MM.1S (cell line): ENCODE results near the gene CNGB1.
"Not testable (repeated sequence)": the region's sequence is repeated elsewhere in the genome, so short reads cannot be mapped to it uniquely, and the experiment has no call there.

Source experiments
- DNase-seq: peaks from one replicate; pipeline ENCODE4 v3.0.0-alpha.2; 2015
- H2AFZ ChIP-seq: fragments of 300-600 bp; sonication (generic); 2 replicates; pipeline ENCODE4 v1.6.0; 2016; ENCODE audit warnings: antibody characterized with exemption, low read length
- H3F3A ChIP-seq: fragments of 300-600 bp; sonication (generic); 2 replicates; pipeline ENCODE4 v1.6.1; 2016; ENCODE audit warnings: mild to moderate bottlenecking, antibody characterized with exemption, low read length, moderate library complexity, mixed read lengths; ENCODE audit not compliant: insufficient read depth
- H3K27ac ChIP-seq: fragments of 300-600 bp; sonication (generic); 2 replicates; pipeline ENCODE4 v1.5.1; 2016; ENCODE audit warnings: mild to moderate bottlenecking, low read length
- H3K27me3 ChIP-seq: fragments of 300-600 bp; sonication (generic); replicated peaks from 2 replicates; pipeline ENCODE4 v1.6.0; 2016; ENCODE audit warnings: low read length; ENCODE audit not compliant: insufficient read depth
- H3K36me3 ChIP-seq: fragments of 300-600 bp; sonication (generic); replicated peaks from 2 replicates; pipeline ENCODE4 v1.6.1; 2016; ENCODE audit warnings: mild to moderate bottlenecking, low read length, mixed read lengths; ENCODE audit not compliant: insufficient read depth
- H3K4me1 ChIP-seq: fragments of 300-600 bp; sonication (generic); 2 replicates; pipeline ENCODE4 v1.6.1; 2016; ENCODE audit warnings: low read length, mixed read lengths
- H3K4me2 ChIP-seq: fragments of 300-600 bp; sonication (generic); 2 replicates; pipeline ENCODE4 v1.6.0; 2016; ENCODE audit warnings: low read depth, low read length
- H3K4me3 ChIP-seq: fragments of 300-600 bp; sonication (generic); 2 replicates; pipeline ENCODE4 v1.5.1; 2016; ENCODE audit warnings: low read length, mixed read lengths
- H3K79me2 ChIP-seq: fragments of 300-600 bp; sonication (generic); 2 replicates; pipeline ENCODE4 v1.6.1; 2016; ENCODE audit warnings: mixed run types, low read length, mixed read lengths
- H3K9ac ChIP-seq: fragments of 300-600 bp; sonication (generic); 2 replicates; pipeline ENCODE4 v1.6.1; 2016; ENCODE audit warnings: low read length, mixed read lengths
- H3K9me2 ChIP-seq: fragments of 300-600 bp; sonication (generic); replicated peaks from 2 replicates; pipeline ENCODE4 v1.6.1; 2016; ENCODE audit warnings: mild to moderate bottlenecking, low read length, mixed read lengths; ENCODE audit not compliant: insufficient read depth
- H3K9me3 ChIP-seq: fragments of 300-600 bp; sonication (generic); replicated peaks from 2 replicates; pipeline ENCODE4 v1.6.1; 2016; ENCODE audit warnings: mild to moderate bottlenecking, low read length, mixed read lengths; ENCODE audit not compliant: insufficient read depth
- H4K20me1 ChIP-seq: fragments of 300-600 bp; sonication (generic); 2 replicates; pipeline ENCODE4 v1.6.1; 2016; ENCODE audit warnings: mild to moderate bottlenecking, low read length, moderate library complexity, mixed read lengths; ENCODE audit not compliant: insufficient read depth
- CTCF ChIP-seq: fragments of 300-600 bp; sonication (generic); IDR thresholded peaks from 2 replicates; pipeline ENCODE4 v1.5.1; 2016; ENCODE audit warnings: antibody characterized with exemption, low read length, mixed read lengths
- EZH2 ChIP-seq: fragments of 300-600 bp; sonication (generic); optimal IDR thresholded peaks from 2 replicates; pipeline ENCODE3; 2017; ENCODE audit warnings: low read depth, mild to moderate bottlenecking, antibody characterized with exemption, low read length, mixed read lengths
- EZH2phosphoT487 ChIP-seq: fragments of 300-600 bp; sonication (generic); IDR thresholded peaks from 2 replicates; pipeline ENCODE4 v1.6.1; 2018; ENCODE audit warnings: antibody characterized with exemption, low read length

The CNGB1 gene

GRCh38 chr16:57862698-57863433 is 108.1 kb downstream of the CNGB1 start:
- no peak overlapping the region for H3K4me2 ChIP-seq
- no peak overlapping the region for H2AFZ ChIP-seq
- no peaks in the 10 kb centered on the region for H3K27me3 ChIP-seq
- DNase-seq, result no peak
- no peak overlapping the region for H3K9ac ChIP-seq
- no peaks in the 10 kb centered on the region for H4K20me1 ChIP-seq
- no peaks in the 10 kb centered on the region for H3F3A ChIP-seq
- H3K9me3 ChIP-seq, result no peaks in the 10 kb centered on the region
- H3K27ac ChIP-seq, result no peak overlapping the region
- H3K4me3 ChIP-seq, result no peak overlapping the region
- no peaks in the 10 kb centered on the region for H3K9me2 ChIP-seq
- no peak for TF ChIP-seq EZH2
- TF ChIP-seq CTCF, result no peak
- TF ChIP-seq EZH2phosphoT487, result no peak
- H3K4me1 ChIP-seq, result peaks cover 4% of the 10 kb centered on the region; the same call in 1 of the 2 replicates
- H3K79me2 ChIP-seq, result no peaks in the 10 kb centered on the region
- no peaks in the 10 kb centered on the region for H3K36me3 ChIP-seq

- TF ChIP-seq CTCF, result peak; percentile 14; the same call in 1 of the 2 replicates
- no peak for TF ChIP-seq EZH2phosphoT487
- TF ChIP-seq EZH2, result no peak
- DNase-seq, result no peak
- H3K27ac ChIP-seq, result no peak overlapping the region
- no peak overlapping the region for H3K9ac ChIP-seq
- H2AFZ ChIP-seq, result no peak overlapping the region
- H3F3A ChIP-seq, result no peaks in the 10 kb centered on the region
- no peaks in the 10 kb centered on the region for H3K36me3 ChIP-seq
- no peaks in the 10 kb centered on the region for H3K79me2 ChIP-seq
- no peaks in the 10 kb centered on the region for H3K27me3 ChIP-seq
- no peaks in the 10 kb centered on the region for H3K9me2 ChIP-seq
- no peak overlapping the region for H3K4me3 ChIP-seq
- H3K9me3 ChIP-seq, result no peaks in the 10 kb centered on the region
- peaks cover 4% of the 10 kb centered on the region; the same call in 1 of the 2 replicates for H3K4me1 ChIP-seq
- H3K4me2 ChIP-seq, result no peak overlapping the region
- H4K20me1 ChIP-seq, result no peaks in the 10 kb centered on the region
Observed at GRCh38 chr16:57859331-57859730, 111.6 kb downstream of the CNGB1 start.

- Histone ChIP-seq H3K36me3 (no peaks in the 10 kb centered on the region), H3K4me3 (no peak overlapping the region), H3K4me1 (peaks cover 4% of the 10 kb centered on the region; the same call in 1 of the 2 replicates), H3F3A (no peaks in the 10 kb centered on the region), H3K27me3 (no peaks in the 10 kb centered on the region), H3K79me2 (no peaks in the 10 kb centered on the region), H4K20me1 (no peaks in the 10 kb centered on the region), H2AFZ (no peak overlapping the region), H3K9me2 (no peaks in the 10 kb centered on the region), H3K27ac (no peak overlapping the region), H3K9ac (no peak overlapping the region), H3K4me2 (no peak overlapping the region), H3K9me3 (no peaks in the 10 kb centered on the region)
- DNase-seq, result no peak
- TF ChIP-seq EZH2 (no peak), EZH2phosphoT487 (no peak), CTCF (no peak)
Observed at GRCh38 chr16:57858635-57859034, 112.3 kb downstream of the CNGB1 start.

GRCh38 chr16:57857991-57858390 is 112.9 kb downstream of the CNGB1 start:
- not testable (repeated sequence) for H2AFZ ChIP-seq, H3K79me2 ChIP-seq

More at GRCh38 chr16:57857991-57858390, 112.9 kb downstream of the CNGB1 start:
- H3F3A ChIP-seq, H3K4me3 ChIP-seq, DNase-seq, H3K9me3 ChIP-seq, H3K4me1 ChIP-seq, H3K36me3 ChIP-seq, H3K4me2 ChIP-seq, H3K9me2 ChIP-seq, H3K9ac ChIP-seq, H3K27ac ChIP-seq, H4K20me1 ChIP-seq, H3K27me3 ChIP-seq: not testable (repeated sequence)
